PC-3 (cell line): Measurements from ENCODE around the gene DOCK1.

Source experiments
- CTCF ChIP-seq: fragments of 300-600 bp; sonication (generic); conservative IDR thresholded peaks from 2 replicates; pipeline ENCODE4 v1.5.1; 2017; ENCODE audit warnings: antibody characterized with exemption, low read depth, mild to moderate bottlenecking, low read length
- EZH2 ChIP-seq: fragments of 300-600 bp; sonication (generic); IDR thresholded peaks from one replicate; pipeline ENCODE4 v1.6.1; 2017; ENCODE audit warnings: antibody characterized with exemption, mild to moderate bottlenecking, low read length; ENCODE audit not compliant: unreplicated experiment

DNA sequence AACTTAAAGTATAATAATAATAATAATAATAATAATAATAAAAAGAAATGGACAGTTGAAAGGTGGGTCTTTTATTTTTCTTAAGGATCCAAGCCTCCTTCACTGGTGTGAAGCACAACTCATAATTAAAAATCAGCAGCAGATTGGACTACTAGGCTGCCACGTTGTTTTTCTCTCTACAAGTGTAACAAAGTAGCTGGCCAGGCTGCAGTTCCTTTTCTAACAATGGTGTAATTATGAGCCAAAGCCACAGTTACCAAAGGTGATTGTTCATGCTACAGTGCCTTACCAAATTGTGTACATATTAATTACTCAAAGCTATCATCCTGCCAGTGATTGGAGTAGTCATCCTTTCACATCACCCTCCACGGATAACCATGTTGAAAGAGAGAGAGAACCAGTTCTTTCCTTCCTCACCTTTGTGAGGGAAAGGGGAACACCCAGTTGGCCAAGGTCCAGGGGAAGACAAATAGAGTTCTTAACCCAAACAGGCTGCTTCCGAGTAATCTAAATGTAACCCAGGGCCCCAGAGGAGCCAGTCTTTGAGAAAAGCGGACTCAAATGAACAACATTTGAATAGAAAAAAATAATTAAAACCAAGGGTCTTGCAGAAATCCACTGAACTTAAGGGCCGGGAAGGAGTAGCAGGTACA is 557.5 kb downstream of the DOCK1 start:
- no peak for TF ChIP-seq CTCF
- no peak for TF ChIP-seq EZH2
